ENCODE data around the gene TECTB. TPM values are rescaled to one million over a fixed set of nuclear protein-coding genes. Genes with fewer than 3 reads are reported as not detected.

TECTB gene
- total RNA-seq, 1 experiment from 2014 or later, result not detected

- H3K4me3 ChIP-seq (ENCODE audit: low read length), result no peak overlapping the region
- TF ChIP-seq CTCF (conservative IDR thresholded peaks at IDR 0.05; ENCODE audit: low read depth, low read length), result no peak
- no peak for TF ChIP-seq EZH2 (IDR thresholded peaks at IDR 0.05; ENCODE audit: low read length, unreplicated experiment)
- TF ChIP-seq EZH2phosphoT487 (IDR thresholded peaks at IDR 0.05; ENCODE audit: borderline replicate concordance, low read length), result no peak
- DNase-seq (no peak), ATAC-seq (no peak)
- BruUV-seq (replicated peaks), result no TSS peak
- ChIA-PET POLR2A (ENCODE audit: unreplicated experiment) (no interaction called here), CTCF (no interaction called here)
- H3K9ac ChIP-seq (ENCODE audit: low read length), result no peak overlapping the region
- H3K27me3 ChIP-seq (ENCODE audit: low read length), result peaks cover 16% of the 10 kb centered on the region; the same call in 1 of the 2 replicates
- H3K4me2 ChIP-seq (ENCODE audit: low read length), result no peak overlapping the region
- intact Hi-C loops (cut with micrococcal nuclease), result no loop called here
- no peaks in the 10 kb centered on the region for H3K79me2 ChIP-seq (ENCODE audit: low read length)
- H3K9me3 ChIP-seq (ENCODE audit: low read length), result no peaks in the 10 kb centered on the region
- no peaks in the 10 kb centered on the region for H3K36me3 ChIP-seq (ENCODE audit: low read depth, low read length)
- H3K27ac ChIP-seq (ENCODE audit: low read length), result no peak overlapping the region
- H2AFZ ChIP-seq (ENCODE audit: low read length), result no peak overlapping the region
- H3K9me2 ChIP-seq (replicated peaks; ENCODE audit: low read length), result no peaks in the 10 kb centered on the region
- no peaks in the 10 kb centered on the region for H3F3A ChIP-seq (ENCODE audit: low read length, unreplicated experiment)
- no peaks in the 10 kb centered on the region for H3K4me1 ChIP-seq (ENCODE audit: insufficient read depth, low read length)
- no peaks in the 10 kb centered on the region for H4K20me1 ChIP-seq (ENCODE audit: low read length)
Observed at GRCh38 chr10:112294169-112294568, 11.0 kb downstream of the TECTB start.

- Histone ChIP-seq H3K27ac (ENCODE audit: low read length) (no peak overlapping the region), H4K20me1 (ENCODE audit: low read length) (no peaks in the 10 kb centered on the region), H3K9me3 (ENCODE audit: low read length) (no peaks in the 10 kb centered on the region), H3K79me2 (ENCODE audit: low read length) (no peaks in the 10 kb centered on the region), H3K4me3 (ENCODE audit: low read length) (no peak overlapping the region), H3F3A (ENCODE audit: low read length, unreplicated experiment) (no peaks in the 10 kb centered on the region), H2AFZ (ENCODE audit: low read length) (no peak overlapping the region), H3K4me1 (ENCODE audit: insufficient read depth, low read length) (no peaks in the 10 kb centered on the region), H3K9ac (ENCODE audit: low read length) (no peak overlapping the region), H3K36me3 (ENCODE audit: low read depth, low read length) (no peaks in the 10 kb centered on the region), H3K27me3 (ENCODE audit: low read length) (peaks cover 11% of the 10 kb centered on the region; the same call in 1 of the 2 replicates), H3K9me2 (replicated peaks; ENCODE audit: low read length) (no peaks in the 10 kb centered on the region), H3K4me2 (ENCODE audit: low read length) (no peak overlapping the region)
- TF ChIP-seq CTCF (conservative IDR thresholded peaks at IDR 0.05; ENCODE audit: low read depth, low read length) (no peak), EZH2phosphoT487 (IDR thresholded peaks at IDR 0.05; ENCODE audit: borderline replicate concordance, low read length) (no peak), EZH2 (IDR thresholded peaks at IDR 0.05; ENCODE audit: low read length, unreplicated experiment) (no peak)
- CTCF ChIA-PET, result no interaction called here
- intact Hi-C loops (cut with micrococcal nuclease), result no loop called here
- DNase-seq (no peak), ATAC-seq (no peak)
- BruUV-seq (replicated peaks), result no TSS peak
- POLR2A ChIA-PET (ENCODE audit: unreplicated experiment), result no interaction called here
Observed at GRCh38 chr10:112295853-112296830, 12.9 kb downstream of the TECTB start.

- TF ChIP-seq EZH2 (IDR thresholded peaks at IDR 0.05; ENCODE audit: low read length, unreplicated experiment) (no peak), EZH2phosphoT487 (IDR thresholded peaks at IDR 0.05; ENCODE audit: borderline replicate concordance, low read length) (no peak), CTCF (conservative IDR thresholded peaks at IDR 0.05; ENCODE audit: low read depth, low read length) (no peak)
- intact Hi-C loops (cut with micrococcal nuclease), result no loop called here
- Histone ChIP-seq H3K9ac (ENCODE audit: low read length) (no peak overlapping the region), H3K36me3 (ENCODE audit: low read depth, low read length) (no peaks in the 10 kb centered on the region), H3K9me3 (ENCODE audit: low read length) (no peaks in the 10 kb centered on the region), H3K27ac (ENCODE audit: low read length) (no peak overlapping the region), H3K4me3 (ENCODE audit: low read length) (no peak overlapping the region), H3F3A (ENCODE audit: low read length, unreplicated experiment) (no peaks in the 10 kb centered on the region), H3K4me2 (ENCODE audit: low read length) (no peak overlapping the region), H3K79me2 (ENCODE audit: low read length) (no peaks in the 10 kb centered on the region), H3K4me1 (ENCODE audit: insufficient read depth, low read length) (no peaks in the 10 kb centered on the region), H3K9me2 (replicated peaks; ENCODE audit: low read length) (no peaks in the 10 kb centered on the region), H3K27me3 (ENCODE audit: low read length) (peaks cover 11% of the 10 kb centered on the region; the same call in 1 of the 2 replicates), H4K20me1 (ENCODE audit: low read length) (no peaks in the 10 kb centered on the region), H2AFZ (ENCODE audit: low read length) (no peak overlapping the region)
- ChIA-PET POLR2A (ENCODE audit: unreplicated experiment) (no interaction called here), CTCF (no interaction called here)
- DNase-seq, result no peak
- BruUV-seq (replicated peaks), result no TSS peak
- ATAC-seq, result no peak
Observed at GRCh38 chr10:112296908-112297331, 13.7 kb downstream of the TECTB start.

All from PC-3 (cell line).